ENCODE measurements around the gene ZNF302.

Gene ZNF302

DNA sequence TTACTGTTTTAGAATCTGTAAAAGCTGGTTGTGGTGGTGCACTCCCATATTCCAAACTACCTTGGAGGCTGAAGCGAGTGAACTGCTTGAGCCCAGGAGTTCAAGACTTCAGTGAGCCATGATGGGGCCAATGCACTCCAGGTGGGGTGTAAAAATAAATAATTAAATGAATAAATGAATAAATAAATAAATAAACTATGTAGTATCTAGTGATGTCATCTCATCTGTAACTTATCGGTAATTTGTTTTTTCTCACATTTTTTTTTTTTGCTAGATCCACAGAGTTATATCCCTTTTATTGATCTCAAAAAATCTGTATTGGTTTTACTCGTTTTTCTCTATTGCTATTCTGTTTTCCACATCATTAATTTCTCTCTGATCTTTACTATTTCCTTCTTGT, 5.5 kb upstream of the ZNF302 start:
- TF ChIP-seq, protein P1, sequence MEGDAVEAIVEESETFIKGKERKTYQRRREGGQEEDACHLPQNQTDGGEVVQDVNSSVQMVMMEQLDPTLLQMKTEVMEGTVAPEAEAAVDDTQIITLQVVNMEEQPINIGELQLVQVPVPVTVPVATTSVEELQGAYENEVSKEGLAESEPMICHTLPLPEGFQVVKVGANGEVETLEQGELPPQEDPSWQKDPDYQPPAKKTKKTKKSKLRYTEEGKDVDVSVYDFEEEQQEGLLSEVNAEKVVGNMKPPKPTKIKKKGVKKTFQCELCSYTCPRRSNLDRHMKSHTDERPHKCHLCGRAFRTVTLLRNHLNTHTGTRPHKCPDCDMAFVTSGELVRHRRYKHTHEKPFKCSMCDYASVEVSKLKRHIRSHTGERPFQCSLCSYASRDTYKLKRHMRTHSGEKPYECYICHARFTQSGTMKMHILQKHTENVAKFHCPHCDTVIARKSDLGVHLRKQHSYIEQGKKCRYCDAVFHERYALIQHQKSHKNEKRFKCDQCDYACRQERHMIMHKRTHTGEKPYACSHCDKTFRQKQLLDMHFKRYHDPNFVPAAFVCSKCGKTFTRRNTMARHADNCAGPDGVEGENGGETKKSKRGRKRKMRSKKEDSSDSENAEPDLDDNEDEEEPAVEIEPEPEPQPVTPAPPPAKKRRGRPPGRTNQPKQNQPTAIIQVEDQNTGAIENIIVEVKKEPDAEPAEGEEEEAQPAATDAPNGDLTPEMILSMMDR (IDR thresholded peaks at IDR 0.05; ENCODE audit: insufficient read depth, missing control alignments): no peak
- DNase-seq (ENCODE audit: insufficient read length, low spot score) (no peak), FAIRE-seq (no peak)

DNA sequence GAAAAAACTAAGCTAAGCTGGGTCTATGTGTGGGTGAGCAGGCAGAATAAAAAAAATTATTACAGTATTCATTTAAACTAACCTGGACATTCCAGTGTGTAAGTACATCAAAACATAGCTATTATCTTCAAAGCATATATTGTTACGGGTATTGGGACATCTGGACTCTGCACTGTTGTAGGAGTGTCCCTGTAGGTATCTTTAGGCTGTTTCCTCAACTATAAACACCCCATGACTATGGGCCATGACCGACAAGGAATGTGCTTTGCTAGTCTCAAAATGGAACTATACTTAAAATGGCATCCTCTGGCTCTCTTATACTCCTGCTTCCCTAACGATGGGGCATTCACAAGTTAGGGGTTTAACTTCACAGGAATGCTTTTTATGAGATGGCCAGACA, 3.9 kb upstream of the ZNF302 start:
- DNase-seq (ENCODE audit: insufficient read length, low spot score) (no peak), FAIRE-seq (no peak)
- TF ChIP-seq, protein P1 (IDR thresholded peaks at IDR 0.05; ENCODE audit: insufficient read depth, missing control alignments): no peak

DNA sequence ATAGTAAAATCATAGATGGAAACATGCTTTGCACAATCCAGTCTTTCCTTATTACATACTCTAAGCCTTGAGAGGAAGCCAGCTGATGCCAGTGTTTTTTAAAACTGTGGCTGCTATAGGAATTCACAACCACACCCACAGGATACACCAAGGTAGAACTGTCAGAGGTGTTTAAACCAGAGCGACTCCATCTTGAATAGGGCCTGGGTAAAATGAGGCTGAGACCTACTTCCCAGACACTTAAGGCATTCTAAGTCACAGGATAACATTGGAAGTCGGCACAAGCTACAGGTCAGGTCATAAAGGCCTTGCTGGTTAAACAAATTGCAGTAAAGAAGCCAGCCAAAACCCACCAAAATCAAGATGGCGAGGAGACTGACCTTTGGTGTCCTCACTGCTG, 2.2 kb upstream of the ZNF302 start:
- DNase-seq (ENCODE audit: insufficient read length, low spot score) (no peak), FAIRE-seq (no peak)
- TF ChIP-seq, protein P1 (IDR thresholded peaks at IDR 0.05; ENCODE audit: insufficient read depth, missing control alignments): no peak

DNA sequence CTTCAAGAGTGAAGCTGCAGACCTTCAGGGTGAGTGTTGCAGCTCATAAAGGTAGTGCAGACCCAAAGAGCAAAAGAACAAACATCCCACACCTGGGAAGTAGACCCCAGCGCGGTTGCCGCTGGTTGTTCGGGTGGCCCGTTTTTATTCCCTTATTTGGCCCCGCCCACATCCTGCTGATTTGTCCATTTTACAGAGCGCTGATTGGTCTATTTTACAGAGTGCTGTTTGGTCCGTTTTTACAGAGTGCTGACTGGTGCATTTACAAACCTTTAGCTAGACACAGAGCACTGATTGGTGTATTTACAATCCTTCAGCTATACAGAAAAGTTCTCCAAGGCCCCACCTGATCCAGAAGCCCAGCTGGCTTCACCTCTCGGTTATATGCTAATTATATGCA, 1.6 kb upstream of the ZNF302 start:
- DNase-seq (ENCODE audit: insufficient read length, low spot score): no peak
- TF ChIP-seq, protein P1 (IDR thresholded peaks at IDR 0.05; ENCODE audit: insufficient read depth, missing control alignments): no peak

DNA sequence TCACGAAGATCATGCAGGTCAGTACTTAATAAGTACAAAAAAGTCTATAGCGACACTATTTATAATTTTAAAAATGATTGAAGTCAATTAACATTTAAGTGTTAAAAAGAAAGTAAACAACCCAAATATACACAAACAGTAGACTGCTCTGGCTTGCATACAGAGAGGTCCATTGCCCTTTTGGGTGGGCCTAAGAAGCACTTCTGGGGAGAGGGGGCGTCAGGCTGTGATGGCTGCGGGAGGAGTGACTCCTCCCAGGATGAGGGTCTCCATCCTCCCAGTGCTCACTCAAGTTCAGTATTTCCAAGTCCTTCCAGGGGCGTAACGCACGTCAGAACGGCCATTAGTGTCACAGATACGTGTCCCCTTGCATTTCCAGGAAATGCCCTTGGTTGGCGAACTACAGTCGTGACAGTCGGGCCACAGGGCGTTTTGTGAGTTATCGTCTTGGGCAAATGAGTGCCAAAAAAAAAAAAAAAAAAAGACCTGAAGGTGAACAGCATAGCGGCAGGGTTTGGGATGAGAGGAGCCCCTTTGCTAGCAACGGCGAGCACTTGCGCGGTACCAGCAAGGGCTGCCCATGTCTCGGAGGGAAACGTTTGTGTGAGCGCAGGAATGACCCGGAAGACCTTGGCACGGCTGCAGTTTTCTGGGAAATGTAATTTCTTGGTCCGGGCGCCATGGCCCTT, 637 bp upstream of the ZNF302 start, which contains the start of gene SCGB2B2:
Gene SCGB2B2, minus strand, starts transcription at position 463 of the 689 bp plus-strand sequence. CDS start 82,596 bp downstream, outside the sequence.
- no peak for FAIRE-seq
- peak; percentile 24 for DNase-seq (ENCODE audit: insufficient read length, low spot score)
- TF ChIP-seq, protein P1 (IDR thresholded peaks at IDR 0.05; ENCODE audit: insufficient read depth, missing control alignments): no peak

More for the DNA sequence above, 1.6 kb upstream of the ZNF302 start:
- no peak for FAIRE-seq

DNA sequence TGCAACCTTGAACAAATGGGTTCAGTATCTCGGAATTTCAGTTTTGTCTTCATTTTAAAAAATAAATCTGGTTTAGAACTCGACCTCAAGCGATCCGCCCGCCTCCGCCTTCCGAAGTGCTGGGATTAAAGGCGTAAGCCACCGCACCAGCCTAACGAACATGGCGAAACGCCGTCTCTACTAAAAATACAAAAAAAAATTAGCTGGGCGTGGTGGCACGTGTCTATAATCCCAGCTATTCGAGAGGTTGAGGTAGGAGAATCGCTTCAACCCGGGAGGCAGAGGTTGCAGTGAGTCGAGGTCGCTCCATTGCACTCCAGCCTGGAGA, 571 bp downstream of the ZNF302 start:
- TF ChIP-seq, protein P1 (IDR thresholded peaks at IDR 0.05; ENCODE audit: insufficient read depth, missing control alignments): no peak
- FAIRE-seq (no peak), DNase-seq (ENCODE audit: insufficient read length, low spot score) (no peak)

DNA sequence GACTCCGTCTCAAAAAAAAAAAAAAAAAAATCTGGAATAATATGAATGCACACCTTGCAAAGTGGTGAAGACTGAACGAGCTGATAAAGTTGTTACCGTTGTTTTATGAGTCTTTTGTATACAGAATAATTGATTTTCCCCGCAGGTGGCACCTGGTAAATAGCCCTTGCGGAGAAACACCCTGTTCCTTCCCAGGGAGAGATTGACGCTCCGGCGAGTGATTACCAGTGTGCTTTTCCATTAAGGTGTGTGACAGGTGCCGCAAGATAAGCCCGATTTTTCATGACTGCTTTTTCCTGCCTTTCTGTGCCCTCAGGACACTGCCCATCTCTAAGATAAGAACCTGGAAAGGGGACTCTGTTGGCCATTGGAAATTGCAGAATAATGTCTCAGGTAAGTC, 943 bp downstream of the ZNF302 start:
- DNase-seq (ENCODE audit: insufficient read length, low spot score) (no peak), FAIRE-seq (no peak)
- TF ChIP-seq, protein P1 (IDR thresholded peaks at IDR 0.05; ENCODE audit: insufficient read depth, missing control alignments): no peak

Data from D721Med (cell line).